Measurements from ENCODE around the gene NAT14.

The NAT14 gene

DNA sequence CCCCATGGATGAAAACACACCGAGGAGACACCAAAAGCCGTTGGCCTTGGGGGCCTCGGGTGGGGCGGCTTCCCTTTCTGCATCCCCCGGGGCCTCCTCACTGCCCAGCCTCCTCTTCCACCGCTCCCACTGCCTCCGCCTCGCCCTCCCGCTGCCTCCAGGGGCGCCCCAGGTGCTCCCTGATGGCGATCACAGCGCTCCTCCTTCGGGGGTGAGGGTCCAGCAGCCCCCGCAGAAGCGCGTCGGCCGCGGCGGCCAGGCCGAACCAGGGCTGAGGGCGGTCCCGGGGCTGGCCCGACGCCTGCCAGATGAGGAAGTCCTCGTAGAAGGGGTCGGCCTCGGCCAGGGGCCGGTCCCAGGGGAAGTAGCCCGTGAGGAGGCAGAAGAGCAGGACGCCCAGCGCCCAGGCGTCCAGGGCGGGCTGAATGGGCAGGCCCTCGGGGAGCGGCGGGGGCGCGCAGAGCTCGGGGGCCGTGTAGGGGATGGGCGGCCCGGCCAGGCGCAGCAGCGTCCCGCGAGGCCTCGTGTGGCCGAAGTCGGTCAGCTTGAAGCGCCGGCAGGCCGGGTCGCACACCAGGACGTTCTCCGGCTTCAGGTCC, 44.7 kb downstream of the NAT14 start:
- no peak for TF ChIP-seq TAF1 (IDR thresholded peaks at IDR 0.05; ENCODE audit: borderline replicate concordance, insufficient read depth, low read length)
- TF ChIP-seq, protein P1, sequence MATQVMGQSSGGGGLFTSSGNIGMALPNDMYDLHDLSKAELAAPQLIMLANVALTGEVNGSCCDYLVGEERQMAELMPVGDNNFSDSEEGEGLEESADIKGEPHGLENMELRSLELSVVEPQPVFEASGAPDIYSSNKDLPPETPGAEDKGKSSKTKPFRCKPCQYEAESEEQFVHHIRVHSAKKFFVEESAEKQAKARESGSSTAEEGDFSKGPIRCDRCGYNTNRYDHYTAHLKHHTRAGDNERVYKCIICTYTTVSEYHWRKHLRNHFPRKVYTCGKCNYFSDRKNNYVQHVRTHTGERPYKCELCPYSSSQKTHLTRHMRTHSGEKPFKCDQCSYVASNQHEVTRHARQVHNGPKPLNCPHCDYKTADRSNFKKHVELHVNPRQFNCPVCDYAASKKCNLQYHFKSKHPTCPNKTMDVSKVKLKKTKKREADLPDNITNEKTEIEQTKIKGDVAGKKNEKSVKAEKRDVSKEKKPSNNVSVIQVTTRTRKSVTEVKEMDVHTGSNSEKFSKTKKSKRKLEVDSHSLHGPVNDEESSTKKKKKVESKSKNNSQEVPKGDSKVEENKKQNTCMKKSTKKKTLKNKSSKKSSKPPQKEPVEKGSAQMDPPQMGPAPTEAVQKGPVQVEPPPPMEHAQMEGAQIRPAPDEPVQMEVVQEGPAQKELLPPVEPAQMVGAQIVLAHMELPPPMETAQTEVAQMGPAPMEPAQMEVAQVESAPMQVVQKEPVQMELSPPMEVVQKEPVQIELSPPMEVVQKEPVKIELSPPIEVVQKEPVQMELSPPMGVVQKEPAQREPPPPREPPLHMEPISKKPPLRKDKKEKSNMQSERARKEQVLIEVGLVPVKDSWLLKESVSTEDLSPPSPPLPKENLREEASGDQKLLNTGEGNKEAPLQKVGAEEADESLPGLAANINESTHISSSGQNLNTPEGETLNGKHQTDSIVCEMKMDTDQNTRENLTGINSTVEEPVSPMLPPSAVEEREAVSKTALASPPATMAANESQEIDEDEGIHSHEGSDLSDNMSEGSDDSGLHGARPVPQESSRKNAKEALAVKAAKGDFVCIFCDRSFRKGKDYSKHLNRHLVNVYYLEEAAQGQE (IDR thresholded peaks at IDR 0.05; ENCODE audit: insufficient read depth in 1 of 2, low read depth in 2 of 2, low read length in 2 of 2) = no peak
- no peak for TF ChIP-seq POLR2AphosphoS5 (IDR thresholded peaks at IDR 0.05; ENCODE audit: low read depth, low read length)
- TF ChIP-seq FOXP2 (optimal IDR thresholded peaks at IDR 0.05; ENCODE audit: borderline replicate concordance, extremely low read depth, extremely low read length, insufficient read depth) = no peak
- TF ChIP-seq SIN3A (IDR thresholded peaks at IDR 0.05; ENCODE audit: borderline replicate concordance, insufficient read depth, low read length) = no peak

DNA sequence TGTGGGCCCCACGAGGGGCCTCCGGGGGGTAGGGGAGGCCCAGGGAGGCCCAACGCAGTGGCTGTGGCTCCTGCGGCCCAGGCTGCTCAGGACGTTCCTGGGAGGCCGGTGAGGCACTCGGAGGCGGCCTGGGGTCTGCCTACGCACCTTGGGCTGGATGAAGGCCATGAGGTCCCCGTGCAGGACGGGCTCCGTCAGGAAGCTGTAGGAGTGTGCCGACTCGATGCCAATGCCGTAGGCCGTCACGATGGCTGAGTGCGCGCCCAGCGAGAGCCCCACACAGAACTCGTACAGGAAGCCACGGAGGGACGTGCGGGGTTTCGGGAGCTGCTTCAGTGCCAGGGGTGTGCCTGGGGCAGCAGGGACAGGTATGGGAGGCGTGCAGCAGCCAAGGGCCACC, 46.0 kb downstream of the NAT14 start:
- TF ChIP-seq POLR2AphosphoS5 (IDR thresholded peaks at IDR 0.05; ENCODE audit: low read depth, low read length) = no peak
- TF ChIP-seq TAF1 (IDR thresholded peaks at IDR 0.05; ENCODE audit: borderline replicate concordance, insufficient read depth, low read length) = no peak
- no peak for TF ChIP-seq FOXP2 (optimal IDR thresholded peaks at IDR 0.05; ENCODE audit: borderline replicate concordance, extremely low read depth, extremely low read length, insufficient read depth)
- no peak for TF ChIP-seq SIN3A (IDR thresholded peaks at IDR 0.05; ENCODE audit: borderline replicate concordance, insufficient read depth, low read length)
- TF ChIP-seq, protein P1 (IDR thresholded peaks at IDR 0.05; ENCODE audit: insufficient read depth in 1 of 2, low read depth in 2 of 2, low read length in 2 of 2) = no peak

DNA sequence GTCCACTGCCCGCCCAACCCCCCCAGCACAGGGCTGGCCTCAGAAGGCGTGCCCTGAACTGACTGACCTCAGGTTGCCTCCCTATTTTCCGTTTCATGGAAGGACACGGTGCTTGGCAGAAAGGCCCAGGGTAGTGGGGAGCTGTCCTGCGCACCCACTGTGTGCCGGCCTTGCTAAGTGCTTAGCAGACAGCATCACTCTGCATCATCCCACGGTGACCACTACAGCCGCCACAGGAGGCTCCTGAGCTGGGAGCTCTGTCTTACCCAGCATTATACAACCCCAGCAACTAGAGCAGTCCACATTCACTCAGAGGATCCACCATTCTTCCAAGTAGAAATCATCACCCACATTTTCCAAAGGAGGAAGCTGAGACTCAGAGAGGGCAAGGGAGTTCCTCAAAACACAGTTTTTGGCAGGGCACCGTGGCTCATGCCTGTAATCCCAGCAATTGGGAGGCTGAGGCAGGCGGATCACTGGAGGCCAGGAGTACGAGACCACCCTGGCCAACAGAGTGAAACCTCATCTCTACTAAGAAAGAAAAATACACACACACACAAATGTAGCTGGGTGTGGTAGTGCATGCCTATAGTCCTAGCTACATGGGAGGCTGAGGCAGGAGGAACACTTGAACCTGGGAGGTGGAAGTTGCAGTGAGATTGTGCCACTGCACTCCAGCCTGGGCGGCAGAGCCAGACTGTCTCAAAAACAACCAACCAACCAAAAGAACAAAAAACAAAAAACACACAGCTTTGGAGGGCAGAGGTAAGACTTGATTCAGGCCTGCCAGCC, 50.4 kb downstream of the NAT14 start:
- TF ChIP-seq, protein P1 (IDR thresholded peaks at IDR 0.05; ENCODE audit: insufficient read depth in 1 of 2, low read depth in 2 of 2, low read length in 2 of 2) = no peak
- TF ChIP-seq POLR2AphosphoS5 (IDR thresholded peaks at IDR 0.05; ENCODE audit: low read depth, low read length) (no peak), TAF1 (IDR thresholded peaks at IDR 0.05; ENCODE audit: borderline replicate concordance, insufficient read depth, low read length) (no peak), FOXP2 (optimal IDR thresholded peaks at IDR 0.05; ENCODE audit: borderline replicate concordance, extremely low read depth, extremely low read length, insufficient read depth) (no peak), SIN3A (IDR thresholded peaks at IDR 0.05; ENCODE audit: borderline replicate concordance, insufficient read depth, low read length) (no peak)

- TF ChIP-seq TAF1 (IDR thresholded peaks at IDR 0.05; ENCODE audit: borderline replicate concordance, insufficient read depth, low read length) = no peak
- TF ChIP-seq, protein P1 (IDR thresholded peaks at IDR 0.05; ENCODE audit: insufficient read depth in 1 of 2, low read depth in 2 of 2, low read length in 2 of 2) = no peak
- TF ChIP-seq POLR2AphosphoS5 (IDR thresholded peaks at IDR 0.05; ENCODE audit: low read depth, low read length) = no peak
- no peak for TF ChIP-seq FOXP2 (optimal IDR thresholded peaks at IDR 0.05; ENCODE audit: borderline replicate concordance, extremely low read depth, extremely low read length, insufficient read depth)
- TF ChIP-seq SIN3A (IDR thresholded peaks at IDR 0.05; ENCODE audit: borderline replicate concordance, insufficient read depth, low read length) = no peak
Measured at GRCh38 chr19:55535965-55536350, 51.0 kb downstream of the NAT14 start.
